Thymus (tissue), 11 donors: ENCODE results near the gene PRR35. TPM values are rescaled to one million over a fixed set of nuclear protein-coding genes. Genes with fewer than 3 reads are reported as not detected.

Experiments used
- DNase-seq, 9 donors: peaks; one replicate each; pipeline ENCODE4 v3.0.0-alpha.2; 2013; ENCODE audit warnings: low spot score in 9 of 9, low read depth in 6 of 9, missing footprints in 1 of 9
- H3K27ac ChIP-seq, 2 donors: one replicate each; pipeline ENCODE4 v1.5.1; 2013; ENCODE audit warnings: control low read depth in 1 of 2, low read depth in 1 of 2, low read length in 1 of 2, mild to moderate bottlenecking in 1 of 2, moderate library complexity in 1 of 2
- H3K27me3 ChIP-seq, 2 donors: one replicate each; pipeline ENCODE4 v1.5.1; 2013; ENCODE audit warnings: low read length in 1 of 2; ENCODE audit not compliant: control insufficient read depth in 2 of 2, insufficient read depth in 1 of 2
- H3K36me3 ChIP-seq, 2 donors: one replicate each; pipeline ENCODE4 v1.5.1; 2013; ENCODE audit warnings: low read length in 1 of 2, mild to moderate bottlenecking in 1 of 2, moderate library complexity in 1 of 2; ENCODE audit not compliant: control insufficient read depth in 2 of 2, insufficient read depth in 2 of 2
- H3K4me1 ChIP-seq, 2 donors: one replicate each; pipeline ENCODE4 v1.5.1; 2013; ENCODE audit warnings: low read length in 2 of 2; ENCODE audit not compliant: control insufficient read depth in 2 of 2, insufficient read depth in 2 of 2
- H3K4me3 ChIP-seq, 2 donors: one replicate each; pipeline ENCODE4 v1.5.1; 2013; ENCODE audit warnings: low read length in 2 of 2, control low read depth in 1 of 2, mild to moderate bottlenecking in 1 of 2
- H3K9me3 ChIP-seq, 2 donors: one replicate each; pipeline ENCODE4 v1.5.1; 2013; ENCODE audit warnings: low read length in 1 of 2, mild to moderate bottlenecking in 1 of 2; ENCODE audit not compliant: control insufficient read depth in 2 of 2, insufficient read depth in 1 of 2
- WGBS: extraction: QIAGEN DNeasy Blood & Tissue Kit; methylation state at CpG from one replicate; pipeline ENCODE4 v1.1.7; 2013; 5-methylcytosine and 5-hydroxymethylcytosine counted together
- polyA plus RNA-seq: library from polyadenylated mRNA; stranded (reverse); fragments of 200-250 nt; gene quantifications from one replicate; pipeline ENCODE4 v1.2.3, GENCODE V29; 2013
- total RNA-seq: library from RNA; stranded (reverse); fragments of 120-200 nt; gene quantifications from one replicate; pipeline ENCODE4 v1.2.4, GENCODE V29; 2013
- donor health status: healthy.

PRR35 gene
- total and polyA plus RNA-seq, 2 donors = under 0.01 to 0.09 TPM

GRCh38 chr16:582218-582613 lies 22.0 kb downstream of the PRR35 start:
- Histone ChIP-seq H3K4me1 (peaks cover 2 to 13% of the 10 kb centered on the region in 2 donors), H3K27me3 (peaks cover 0 to 4% of the 10 kb centered on the region in 2 donors), H3K27ac (no peak overlapping the region), H3K9me3 (no peaks in the 10 kb centered on the region), H3K4me3 (no peak overlapping the region), H3K36me3 (peaks cover 4 to 27% of the 10 kb centered on the region in 2 donors)
- 98% methylated on average over 18 of the region's 18 CpGs for WGBS
- no peak for DNase-seq

- H3K9me3 ChIP-seq = no peaks in the 10 kb centered on the region
- H3K4me1 ChIP-seq = peaks cover 4 to 18% of the 10 kb centered on the region in 2 donors
- H3K36me3 ChIP-seq = peaks cover 4 to 27% of the 10 kb centered on the region in 2 donors
- H3K27ac ChIP-seq = no peak overlapping the region
- H3K4me3 ChIP-seq = no peak overlapping the region
- DNase-seq = no peak
- 97% methylated on average over 21 of the region's 21 CpGs for WGBS
- H3K27me3 ChIP-seq = peaks cover 0 to 4% of the 10 kb centered on the region in 2 donors
Observed at GRCh38 chr16:582614-583331, 22.6 kb downstream of the PRR35 start.

- peaks cover 11 to 25% of the 10 kb centered on the region in 2 donors for H3K4me1 ChIP-seq
- no peak overlapping the region for H3K4me3 ChIP-seq
- DNase-seq = no peak
- H3K27ac ChIP-seq = no peak overlapping the region
- WGBS = 94% methylated on average over 16 of the region's 16 CpGs
- peaks cover 4 to 27% of the 10 kb centered on the region in 2 donors for H3K36me3 ChIP-seq
- H3K9me3 ChIP-seq = no peaks in the 10 kb centered on the region
- peaks cover 0 to 4% of the 10 kb centered on the region in 2 donors for H3K27me3 ChIP-seq
Observed at GRCh38 chr16:583470-583814, 23.2 kb downstream of the PRR35 start.

GRCh38 chr16:583815-584591 lies 23.8 kb downstream of the PRR35 start:
- Histone ChIP-seq H3K4me1 (peaks cover 11 to 27% of the 10 kb centered on the region in 2 donors), H3K9me3 (no peaks in the 10 kb centered on the region), H3K36me3 (peaks cover 4 to 27% of the 10 kb centered on the region in 2 donors), H3K4me3 (no peak overlapping the region), H3K27ac (no peak overlapping the region), H3K27me3 (peaks cover 0 to 4% of the 10 kb centered on the region in 2 donors)
- DNase-seq = no peak
- WGBS = 94% methylated on average over 38 of the region's 38 CpGs

- peak in 1 of 9 donors; percentile 31 for DNase-seq
- Histone ChIP-seq H3K9me3 (peaks cover 0 to under 1% of the 10 kb centered on the region in 2 donors), H3K36me3 (peaks cover 4 to 22% of the 10 kb centered on the region in 2 donors), H3K27ac (no peak overlapping the region), H3K27me3 (peaks cover 0 to 4% of the 10 kb centered on the region in 2 donors), H3K4me1 (peaks cover 8 to 24% of the 10 kb centered on the region in 2 donors), H3K4me3 (no peak overlapping the region)
- 41% methylated on average over 10 of the region's 10 CpGs for WGBS
Observed at GRCh38 chr16:585351-585750, 25.2 kb downstream of the PRR35 start.

- Histone ChIP-seq H3K36me3 (peaks cover 0 to 14% of the 10 kb centered on the region in 2 donors), H3K9me3 (peaks cover 0 to 3% of the 10 kb centered on the region in 2 donors), H3K4me1 (peaks cover 14 to 31% of the 10 kb centered on the region in 2 donors), H3K4me3 (no peak overlapping the region), H3K27ac (no peak overlapping the region), H3K27me3 (peaks cover 0 to 4% of the 10 kb centered on the region in 2 donors)
- no peak for DNase-seq
- 77% methylated on average over 16 of the region's 16 CpGs for WGBS
Observed at GRCh38 chr16:586047-586644, 26.0 kb downstream of the PRR35 start.

- Histone ChIP-seq H3K4me1 (peaks cover 19 to 36% of the 10 kb centered on the region in 2 donors), H3K4me3 (peak overlapping the region in 1 of 2 donors; percentile 15), H3K36me3 (peaks cover 0 to 13% of the 10 kb centered on the region in 2 donors), H3K27ac (no peak overlapping the region), H3K27me3 (peaks cover 0 to 4% of the 10 kb centered on the region in 2 donors), H3K9me3 (peaks cover 0 to 3% of the 10 kb centered on the region in 2 donors)
- DNase-seq = no peak
- 96% methylated on average over 14 of the region's 14 CpGs for WGBS
Observed at GRCh38 chr16:586645-587590, 26.7 kb downstream of the PRR35 start.

- under 1% methylated on average over 21 of the region's 21 CpGs for WGBS
- H3K27ac ChIP-seq = peak overlapping the region; percentile 99
- H3K36me3 ChIP-seq = peaks cover 10 to 13% of the 10 kb centered on the region in 2 donors
- peak in 3 of 9 donors; percentile 51 to 76 (median 59) for DNase-seq
- peak overlapping the region; percentile 75 for H3K4me3 ChIP-seq
- peaks cover 0 to 4% of the 10 kb centered on the region in 2 donors for H3K27me3 ChIP-seq
- peaks cover 0 to 3% of the 10 kb centered on the region in 2 donors for H3K9me3 ChIP-seq
- H3K4me1 ChIP-seq = peaks cover 23 to 52% of the 10 kb centered on the region in 2 donors
Observed at GRCh38 chr16:588639-588888, 28.4 kb downstream of the PRR35 start.
